Measurements from ENCODE around the gene ANK2. TPM values are rescaled to one million over a fixed set of nuclear protein-coding genes. Genes with fewer than 3 reads are reported as not detected.

Gene ANK2
- total and polyA plus RNA-seq, 2 experiments from 2014 or later, result 7.7 to 40.4 TPM

- Histone ChIP-seq H3K27me3 (ENCODE audit: insufficient read depth) (no peaks in the 10 kb centered on the region), H3K79me2 (replicated peaks; ENCODE audit: insufficient read depth) (no peaks in the 10 kb centered on the region), H3K27ac (ENCODE audit: low read depth) (no peak overlapping the region), H3K36me3 (ENCODE audit: insufficient read depth) (no peaks in the 10 kb centered on the region), H2AFZ (no peak overlapping the region), H3K4me2 (no peak overlapping the region), H4K20me1 (replicated peaks; ENCODE audit: insufficient read depth) (no peaks in the 10 kb centered on the region), H3K9me2 (ENCODE audit: insufficient read depth) (no peaks in the 10 kb centered on the region), H3F3A (replicated peaks; ENCODE audit: low read depth) (no peaks in the 10 kb centered on the region), H3K4me1 (ENCODE audit: insufficient read depth) (peaks cover 13% of the 10 kb centered on the region), H3K4me3 (no peak overlapping the region)
- ATAC-seq (peak; percentile 23; the same call in 1 of the 3 replicates), DNase-seq (ENCODE audit: low spot score) (no peak)
- no peaks in the 10 kb centered on the region for H3K36me3 Mint-ChIP-seq (ENCODE audit: low read depth)
- H3K4me1 Mint-ChIP-seq, result peaks cover 34% of the 10 kb centered on the region
- no peaks in the 10 kb centered on the region for H3K9me3 Mint-ChIP-seq
- peak overlapping the region; percentile 72 for H3K27ac Mint-ChIP-seq
- peaks cover 2% of the 10 kb centered on the region for H3K27me3 Mint-ChIP-seq (ENCODE audit: insufficient read depth, low read depth, poor library complexity)
- H3K4me3 Mint-ChIP-seq, result no peak overlapping the region
- TF ChIP-seq ZNF114 (CRISPR knock-in tag; IDR thresholded peaks at IDR 0.05) (no peak), EZH2phosphoT487 (IDR thresholded peaks at IDR 0.05; ENCODE audit: unreplicated experiment) (no peak), ZNF462 (CRISPR knock-in tag; IDR thresholded peaks at IDR 0.05) (no peak), ETS1 (IDR thresholded peaks at IDR 0.05) (no peak), NANOG (IDR thresholded peaks at IDR 0.05; ENCODE audit: borderline replicate concordance) (no peak), ZNF331 (CRISPR knock-in tag; IDR thresholded peaks at IDR 0.05; ENCODE audit: low read depth) (no peak), POLR2AphosphoS5 (IDR thresholded peaks at IDR 0.05; ENCODE audit: low read depth) (no peak), EZH2 (IDR thresholded peaks at IDR 0.05; ENCODE audit: low read depth, unreplicated experiment) (no peak), JUNB (IDR thresholded peaks at IDR 0.05; ENCODE audit: unreplicated experiment) (no peak), STAT1 (IDR thresholded peaks at IDR 0.05; ENCODE audit: unreplicated experiment) (no peak), CREB1 (CRISPR knock-in tag; IDR thresholded peaks at IDR 0.05; ENCODE audit: low read depth) (no peak)
- TF ChIP-seq, protein P1, sequence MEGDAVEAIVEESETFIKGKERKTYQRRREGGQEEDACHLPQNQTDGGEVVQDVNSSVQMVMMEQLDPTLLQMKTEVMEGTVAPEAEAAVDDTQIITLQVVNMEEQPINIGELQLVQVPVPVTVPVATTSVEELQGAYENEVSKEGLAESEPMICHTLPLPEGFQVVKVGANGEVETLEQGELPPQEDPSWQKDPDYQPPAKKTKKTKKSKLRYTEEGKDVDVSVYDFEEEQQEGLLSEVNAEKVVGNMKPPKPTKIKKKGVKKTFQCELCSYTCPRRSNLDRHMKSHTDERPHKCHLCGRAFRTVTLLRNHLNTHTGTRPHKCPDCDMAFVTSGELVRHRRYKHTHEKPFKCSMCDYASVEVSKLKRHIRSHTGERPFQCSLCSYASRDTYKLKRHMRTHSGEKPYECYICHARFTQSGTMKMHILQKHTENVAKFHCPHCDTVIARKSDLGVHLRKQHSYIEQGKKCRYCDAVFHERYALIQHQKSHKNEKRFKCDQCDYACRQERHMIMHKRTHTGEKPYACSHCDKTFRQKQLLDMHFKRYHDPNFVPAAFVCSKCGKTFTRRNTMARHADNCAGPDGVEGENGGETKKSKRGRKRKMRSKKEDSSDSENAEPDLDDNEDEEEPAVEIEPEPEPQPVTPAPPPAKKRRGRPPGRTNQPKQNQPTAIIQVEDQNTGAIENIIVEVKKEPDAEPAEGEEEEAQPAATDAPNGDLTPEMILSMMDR (conservative IDR thresholded peaks at IDR 0.05; ENCODE audit: low read depth in 2 of 2), result no peak
- TF ChIP-seq, protein P2, sequence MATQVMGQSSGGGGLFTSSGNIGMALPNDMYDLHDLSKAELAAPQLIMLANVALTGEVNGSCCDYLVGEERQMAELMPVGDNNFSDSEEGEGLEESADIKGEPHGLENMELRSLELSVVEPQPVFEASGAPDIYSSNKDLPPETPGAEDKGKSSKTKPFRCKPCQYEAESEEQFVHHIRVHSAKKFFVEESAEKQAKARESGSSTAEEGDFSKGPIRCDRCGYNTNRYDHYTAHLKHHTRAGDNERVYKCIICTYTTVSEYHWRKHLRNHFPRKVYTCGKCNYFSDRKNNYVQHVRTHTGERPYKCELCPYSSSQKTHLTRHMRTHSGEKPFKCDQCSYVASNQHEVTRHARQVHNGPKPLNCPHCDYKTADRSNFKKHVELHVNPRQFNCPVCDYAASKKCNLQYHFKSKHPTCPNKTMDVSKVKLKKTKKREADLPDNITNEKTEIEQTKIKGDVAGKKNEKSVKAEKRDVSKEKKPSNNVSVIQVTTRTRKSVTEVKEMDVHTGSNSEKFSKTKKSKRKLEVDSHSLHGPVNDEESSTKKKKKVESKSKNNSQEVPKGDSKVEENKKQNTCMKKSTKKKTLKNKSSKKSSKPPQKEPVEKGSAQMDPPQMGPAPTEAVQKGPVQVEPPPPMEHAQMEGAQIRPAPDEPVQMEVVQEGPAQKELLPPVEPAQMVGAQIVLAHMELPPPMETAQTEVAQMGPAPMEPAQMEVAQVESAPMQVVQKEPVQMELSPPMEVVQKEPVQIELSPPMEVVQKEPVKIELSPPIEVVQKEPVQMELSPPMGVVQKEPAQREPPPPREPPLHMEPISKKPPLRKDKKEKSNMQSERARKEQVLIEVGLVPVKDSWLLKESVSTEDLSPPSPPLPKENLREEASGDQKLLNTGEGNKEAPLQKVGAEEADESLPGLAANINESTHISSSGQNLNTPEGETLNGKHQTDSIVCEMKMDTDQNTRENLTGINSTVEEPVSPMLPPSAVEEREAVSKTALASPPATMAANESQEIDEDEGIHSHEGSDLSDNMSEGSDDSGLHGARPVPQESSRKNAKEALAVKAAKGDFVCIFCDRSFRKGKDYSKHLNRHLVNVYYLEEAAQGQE (IDR thresholded peaks at IDR 0.05; ENCODE audit: unreplicated experiment), result no peak
Observed at GRCh38 chr4:113028074-113028473, 21.4 kb upstream of the ANK2 start.
